IMR-90 (cell line): ENCODE measurements around the gene DAB1. TPM values are rescaled to one million over a fixed set of nuclear protein-coding genes. Genes with fewer than 3 reads are reported as not detected.

ENCODE experiments used
- ATAC-seq: fragments of 200-7000 bp; cut with Tn5 transposase; 2 replicates; pipeline ENCODE4 v1.9.1; 2020; ENCODE audit warnings: low read depth, mild to moderate bottlenecking, moderate library complexity
- BruUV-seq: library from RNA; stranded (reverse); fragments of 400-500 nt; replicated peaks from 2 replicates; lab custom pipeline; 2021; lab: Mats Ljungman, UMichigan
- CTCF ChIA-PET: fragments of 300-600 bp; formaldehyde crosslinking; extraction: SDS; loops from one replicate; lab custom pipeline; 2021; ENCODE audit warnings: antibody characterized with exemption; lab: Yijun Ruan, JAX
- POLR2A ChIA-PET: fragments of 300-600 bp; sonication (Branson Sonifier 250); formaldehyde crosslinking; loops from one replicate; lab custom pipeline; 2022; ENCODE audit warnings: antibody characterized with exemption; ENCODE audit not compliant: unreplicated experiment; lab: Charles Lee
- DNase-seq: peaks from one replicate; pipeline ENCODE4 v3.0.0; 2013
- H2AFZ ChIP-seq: replicated peaks from 2 replicates; pipeline ENCODE3; 2013; ENCODE audit warnings: low read length, mild to moderate bottlenecking; ENCODE audit not compliant: poor library complexity
- H2AK5ac ChIP-seq: 2 replicates; pipeline ENCODE4 v1.6.1; 2013; ENCODE audit warnings: low read depth, low read length, inconsistent platforms
- H2AK9ac ChIP-seq: replicated peaks from 2 replicates; pipeline ENCODE3; 2013; ENCODE audit warnings: mild to moderate bottlenecking, low read depth, low read length, moderate library complexity; ENCODE audit not compliant: poor library complexity
- H2BK120ac ChIP-seq: 2 replicates; pipeline ENCODE4 v1.6.1; 2013; ENCODE audit warnings: low read depth, low read length, inconsistent platforms
- H2BK15ac ChIP-seq: 3 replicates; pipeline ENCODE4 v1.6.1; 2013; ENCODE audit warnings: low read depth, low read length, inconsistent platforms
- H2BK20ac ChIP-seq: 2 replicates; pipeline ENCODE4 v1.6.1; 2013; ENCODE audit warnings: low read depth, mild to moderate bottlenecking, inconsistent platforms, low read length, moderate library complexity
- H2BK5ac ChIP-seq: 2 replicates; pipeline ENCODE4 v1.6.1; 2013; ENCODE audit warnings: mild to moderate bottlenecking, low read depth, low read length, inconsistent platforms; ENCODE audit not compliant: poor library complexity, severe bottlenecking
- H3K14ac ChIP-seq: replicated peaks from 2 replicates; pipeline ENCODE4 v1.6.1; 2013; ENCODE audit warnings: low read depth, low read length, inconsistent platforms
- H3K18ac ChIP-seq: 2 replicates; pipeline ENCODE4 v1.6.1; 2013; ENCODE audit warnings: low read depth, low read length, control low read depth
- H3K23ac ChIP-seq: 2 replicates; pipeline ENCODE4 v1.6.1; 2013; ENCODE audit warnings: low read depth, low read length, inconsistent platforms
- H3K27ac ChIP-seq: 2 replicates; pipeline ENCODE4 v1.5.1; 2013; ENCODE audit warnings: mild to moderate bottlenecking, control low read depth, low read length; ENCODE audit not compliant: insufficient read depth
- H3K27me3 ChIP-seq: 2 replicates; pipeline ENCODE4 v1.6.1; 2013; ENCODE audit warnings: low read length; ENCODE audit not compliant: control insufficient read depth, insufficient read depth
- H3K36me3 ChIP-seq: 2 replicates; pipeline ENCODE4 v1.6.1; 2013; ENCODE audit warnings: low read length, mixed read lengths; ENCODE audit not compliant: control insufficient read depth, insufficient read depth
- H3K4ac ChIP-seq: 2 replicates; pipeline ENCODE4 v1.6.1; 2013; ENCODE audit warnings: low read depth, low read length, inconsistent platforms
- H3K4me1 ChIP-seq: 2 replicates; pipeline ENCODE4 v1.6.1; 2013; ENCODE audit warnings: low read length, mixed read lengths; ENCODE audit not compliant: control insufficient read depth, insufficient read depth
- H3K4me2 ChIP-seq: 2 replicates; pipeline ENCODE4 v1.6.1; 2013; ENCODE audit warnings: low read depth, mild to moderate bottlenecking, control low read depth, low read length, moderate library complexity
- H3K4me3 ChIP-seq: 2 replicates; pipeline ENCODE4 v1.5.1; 2013; ENCODE audit warnings: low read depth, mild to moderate bottlenecking, control low read depth, low read length, moderate library complexity; ENCODE audit not compliant: insufficient read depth
- H3K56ac ChIP-seq: 2 replicates; pipeline ENCODE4 v1.6.1; 2013; ENCODE audit warnings: low read length, inconsistent platforms; ENCODE audit not compliant: insufficient read depth; ENCODE audit errors: extremely low read depth
- H3K79me1 ChIP-seq, 2 experiments: 2 replicates each; pipeline ENCODE4 v1.6.1; 2013; ENCODE audit warnings: low read length in 2 of 2, inconsistent platforms in 1 of 2, low read depth in 1 of 2
- H3K9ac ChIP-seq: 2 replicates; pipeline ENCODE4 v1.6.1; 2013; ENCODE audit warnings: low read depth, low read length, control low read depth
- H3K9me1 ChIP-seq: 2 replicates; pipeline ENCODE4 v1.6.1; 2013; ENCODE audit warnings: low read length, inconsistent platforms; ENCODE audit not compliant: insufficient read depth
- H3K9me3 ChIP-seq: 2 replicates; pipeline ENCODE4 v1.6.1; 2013; ENCODE audit warnings: low read length; ENCODE audit not compliant: control insufficient read depth, insufficient read depth
- H4K20me1 ChIP-seq: 2 replicates; pipeline ENCODE4 v1.6.1; 2013; ENCODE audit warnings: low read length, inconsistent platforms; ENCODE audit not compliant: insufficient read depth
- H4K5ac ChIP-seq: 2 replicates; pipeline ENCODE4 v1.6.1; 2013; ENCODE audit warnings: mild to moderate bottlenecking, low read depth, low read length, control low read depth
- H4K8ac ChIP-seq, 2 experiments: 2 replicates each; pipeline ENCODE4 v1.6.1; 2013; ENCODE audit warnings: low read depth in 2 of 2, low read length in 2 of 2, control low read depth in 1 of 2, inconsistent platforms in 1 of 2
- H4K91ac ChIP-seq: 2 replicates; pipeline ENCODE4 v1.6.1; 2013; ENCODE audit warnings: low read depth, low read length, inconsistent platforms; ENCODE audit not compliant: insufficient read depth
- CHD1 ChIP-seq: IDR thresholded peaks from 2 replicates; pipeline ENCODE4 v1.6.1; 2012; ENCODE audit warnings: low read depth, low read length, improper control_type of control experiment
- ELK1 ChIP-seq: fragments of 150-350 bp; IDR thresholded peaks from 2 replicates; pipeline ENCODE4 v1.6.1; 2016; ENCODE audit warnings: low read depth, mild to moderate bottlenecking, low read length, moderate library complexity, borderline replicate concordance
- POLR2A ChIP-seq: IDR thresholded peaks from 2 replicates; pipeline ENCODE4 v1.6.1; 2012; ENCODE audit warnings: mild to moderate bottlenecking, low read depth, low read length
- RAD21 ChIP-seq: IDR thresholded peaks from 2 replicates; pipeline ENCODE4 v1.6.1; 2012; ENCODE audit warnings: low read length, improper control_type of control experiment
- RCOR1 ChIP-seq: IDR thresholded peaks from 2 replicates; pipeline ENCODE4 v1.6.1; 2012; ENCODE audit warnings: mild to moderate bottlenecking, low read length, improper control_type of control experiment; ENCODE audit not compliant: insufficient replicate concordance
- RFX5 ChIP-seq: IDR thresholded peaks from 2 replicates; pipeline ENCODE4 v1.8.0; 2012; ENCODE audit warnings: low read depth, mild to moderate bottlenecking, low read length, moderate library complexity
- SMC3 ChIP-seq: fragments of 150-350 bp; IDR thresholded peaks from 2 replicates; pipeline ENCODE4 v1.6.1; 2016; ENCODE audit warnings: low read depth, mild to moderate bottlenecking, antibody characterized with exemption, low read length, moderate library complexity
- USF2 ChIP-seq: fragments of 150-350 bp; IDR thresholded peaks from 2 replicates; pipeline ENCODE4 v1.6.1; 2017; ENCODE audit warnings: mild to moderate bottlenecking, antibody characterized with exemption, low read length, low read depth
- WGBS, 2 experiments: methylation state at CpG; one replicate each; pipeline versions ENCODE4 v1.1.5 to v1.1.7; 2013; ENCODE audit warnings: missing lambda C conversion rate in 2 of 2; ENCODE audit not compliant: insufficient read length in 1 of 2; ENCODE audit errors: extremely low coverage in 2 of 2; 5-methylcytosine and 5-hydroxymethylcytosine counted together
- dilution Hi-C: fragments of 300-500 bp; cut with HindIII; formaldehyde crosslinking; loops from one replicate; pipeline ENCODE4 v1.14.3; 2018; ENCODE audit warnings: low sequenced_read_pairs; ENCODE audit not compliant: unreplicated experiment
- in situ Hi-C: fragments of 300-500 bp; cut with MboI; formaldehyde crosslinking; loops from 3 replicates; pipeline ENCODE4 v1.14.3; 2019; ENCODE audit warnings: low sequenced_read_pairs, inconsistent platforms, mixed read lengths
- intact Hi-C: fragments of 100-400 bp; cut with micrococcal nuclease; formaldehyde crosslinking; loops from 2 replicates; pipeline ENCODE4 v1.10.0; 2022
- polyA plus RNA-seq, 3 experiments: library from polyadenylated mRNA; depleted of rRNA; stranded (reverse); fragments of >200 nt; gene quantifications; 2 replicates each; pipeline ENCODE4 v1.2.3, GENCODE V29; 2012; ENCODE audit warnings: low replicate concordance in 1 of 3
- total RNA-seq: library from RNA; depleted of rRNA; stranded (reverse); fragments of >200 nt; gene quantifications from 2 replicates; pipeline ENCODE4 v1.2.3, GENCODE V29; 2012

The DAB1 gene
- total and polyA plus RNA-seq, 2 of the 4 experiments (the other 2 are of a cell fraction), result 0.18 to 0.41 TPM

GRCh38 chr1:57089221-57089620 is 334.6 kb downstream of the DAB1 start:
- CTCF ChIA-PET, result no interaction called here
- no peak overlapping the region for H2BK120ac ChIP-seq
- no peak overlapping the region for H3K4ac ChIP-seq
- H3K23ac ChIP-seq, result no peak overlapping the region
- intact Hi-C loops (no loop called here), dilution Hi-C loops (no loop called here), in situ Hi-C loops (no loop called here)
- no peak overlapping the region for H4K91ac ChIP-seq
- H4K5ac ChIP-seq, result no peak overlapping the region
- no peaks in the 10 kb centered on the region for H3K36me3 ChIP-seq
- DNase-seq (no peak), ATAC-seq (no peak)
- no peak overlapping the region for H2AFZ ChIP-seq
- H2BK20ac ChIP-seq, result no peak overlapping the region
- no peaks in the 10 kb centered on the region for H3K79me1 ChIP-seq
- no peak overlapping the region for H3K18ac ChIP-seq
- no peak overlapping the region for H3K27ac ChIP-seq
- no peak overlapping the region for H3K56ac ChIP-seq
- no peaks in the 10 kb centered on the region for H3K4me1 ChIP-seq
- no peak overlapping the region for H3K9ac ChIP-seq
- H4K20me1 ChIP-seq, result no peaks in the 10 kb centered on the region
- WGBS, 2 experiments, result no CpG with 5 or more reads among the region's 4 CpGs
- H2AK9ac ChIP-seq, result no peak overlapping the region
- H2BK15ac ChIP-seq, result no peak overlapping the region
- no peaks in the 10 kb centered on the region for H3K9me3 ChIP-seq
- no TSS peak for BruUV-seq
- no peak overlapping the region for H4K8ac ChIP-seq
- POLR2A ChIA-PET, result no interaction called here
- no peak overlapping the region for H2BK5ac ChIP-seq
- no peaks in the 10 kb centered on the region for H3K9me1 ChIP-seq
- H3K14ac ChIP-seq, result no peak overlapping the region
- no peak for TF ChIP-seq CHD1
- no peak for TF ChIP-seq ELK1
- TF ChIP-seq POLR2A, result no peak
- no peak for TF ChIP-seq RAD21
- TF ChIP-seq USF2, result no peak
- no peak for TF ChIP-seq RCOR1
- TF ChIP-seq SMC3, result no peak
- no peak for TF ChIP-seq RFX5
- H2AK5ac ChIP-seq, result no peak overlapping the region
- no peak overlapping the region for H3K4me2 ChIP-seq
- H3K4me3 ChIP-seq, result no peak overlapping the region
- H3K27me3 ChIP-seq, result no peaks in the 10 kb centered on the region
